OCI-M2 (cell line): Measurements from ENCODE around the gene CTNND2.
"Not testable (repeated sequence)": the region's sequence is repeated elsewhere in the genome, so short reads cannot be mapped to it uniquely, and the experiment has no call there.

Source experiments
- DNase-seq: peaks from one replicate; lab custom pipeline; 2025; ENCODE audit not compliant: unreplicated experiment; lab: John Stamatoyannopoulos, UW

Gene CTNND2

DNA sequence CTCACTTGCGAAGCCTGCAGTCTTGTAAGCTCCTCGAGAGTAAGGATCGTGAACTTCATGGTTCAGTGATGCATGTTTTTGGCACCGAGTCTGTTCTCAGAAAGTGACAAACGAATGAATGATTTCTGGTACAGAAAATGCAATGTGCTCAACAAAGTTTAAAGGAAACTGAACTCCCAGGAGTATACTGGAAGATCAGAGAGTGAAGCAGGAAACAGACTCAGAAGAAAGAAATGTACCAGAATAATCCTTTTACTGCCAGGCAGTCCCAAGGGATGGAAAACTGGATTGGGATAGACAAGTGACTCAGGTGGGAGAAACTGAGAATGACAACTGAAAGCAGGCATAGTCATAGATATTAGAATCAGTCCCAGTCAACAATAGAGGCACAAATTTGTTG, 420.6 kb downstream of the CTNND2 start:
- no peak for DNase-seq

DNA sequence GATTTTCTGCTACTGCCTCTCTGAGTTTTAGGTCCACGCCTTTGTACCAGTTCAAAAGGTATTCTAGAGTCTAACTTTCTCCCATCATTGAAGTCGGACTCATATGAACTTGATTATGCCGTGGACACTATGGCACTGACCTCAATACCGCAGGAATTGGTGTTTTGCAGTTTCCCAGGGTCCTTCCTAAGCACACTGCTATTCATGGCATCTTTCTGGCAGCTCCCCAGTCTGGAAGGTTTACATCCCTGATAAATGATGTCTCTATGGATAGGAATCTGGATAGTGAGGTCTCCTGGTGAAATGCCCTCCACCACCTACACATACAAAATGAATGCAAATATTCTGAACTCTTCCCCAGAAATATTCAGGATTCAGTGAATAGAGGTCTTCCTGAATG, 422.2 kb downstream of the CTNND2 start:
- DNase-seq, result no peak

GRCh38 chr5:11477786-11478185, 426.5 kb downstream of the CTNND2 start:
- DNase-seq, result no peak

DNA sequence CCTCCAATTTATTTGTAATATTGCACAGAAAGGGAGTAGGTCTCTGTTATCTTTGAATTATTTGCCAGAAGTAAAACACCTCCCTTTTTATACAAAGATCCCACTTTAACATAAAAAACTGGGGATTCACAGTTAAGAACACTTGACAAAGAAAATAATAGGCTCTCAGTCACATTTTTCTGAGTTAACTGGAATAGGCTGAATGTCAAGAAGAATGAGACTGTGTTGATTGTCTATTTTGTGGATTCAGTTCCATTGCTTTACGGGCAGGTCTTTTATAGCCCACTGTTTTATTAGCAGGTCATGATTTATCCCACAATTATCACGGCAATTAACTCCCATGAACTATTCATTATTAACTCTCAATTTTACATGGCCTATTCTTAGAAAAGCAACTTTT, 427.4 kb downstream of the CTNND2 start:
- no peak for DNase-seq

GRCh38 chr5:11468334-11469039, 435.8 kb downstream of the CTNND2 start:
- no peak for DNase-seq

DNA sequence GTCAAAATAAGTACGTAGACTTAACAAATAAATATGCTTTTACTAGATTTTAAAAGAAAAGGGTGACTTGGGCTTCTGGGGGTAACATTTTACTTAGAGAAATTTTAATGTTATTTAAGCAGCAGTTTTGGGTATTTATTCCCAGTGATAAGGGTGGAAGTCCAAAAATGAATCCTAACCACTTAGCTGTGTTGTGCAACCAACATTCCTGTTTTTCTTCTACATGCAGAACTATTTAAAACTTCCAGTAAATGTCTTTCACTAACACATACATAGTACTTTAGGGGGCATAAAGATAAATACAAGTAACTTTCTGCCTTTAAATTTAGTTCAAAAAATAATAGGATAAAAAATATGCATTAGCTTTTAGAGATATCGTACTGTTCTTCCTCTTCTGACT, 436.7 kb downstream of the CTNND2 start:
- no peak for DNase-seq

DNA sequence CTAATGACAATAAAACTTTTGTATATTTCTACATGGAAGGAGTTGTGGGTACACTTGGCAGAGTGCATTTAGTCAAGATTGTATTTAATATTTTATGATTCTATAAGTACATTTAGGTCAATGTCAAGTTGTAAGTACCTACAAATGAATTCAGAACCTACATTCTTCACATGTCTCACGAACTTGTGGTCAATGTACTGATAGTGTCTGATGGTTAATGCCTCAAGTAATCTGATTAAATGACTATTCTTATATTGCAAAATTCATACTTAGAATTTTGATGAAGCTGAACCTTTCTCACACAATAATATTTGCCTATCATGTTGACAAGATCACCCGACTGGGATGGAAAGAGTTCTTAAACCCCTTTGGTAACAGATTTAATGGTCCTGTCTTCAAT, 444.5 kb downstream of the CTNND2 start:
- no peak for DNase-seq

DNA sequence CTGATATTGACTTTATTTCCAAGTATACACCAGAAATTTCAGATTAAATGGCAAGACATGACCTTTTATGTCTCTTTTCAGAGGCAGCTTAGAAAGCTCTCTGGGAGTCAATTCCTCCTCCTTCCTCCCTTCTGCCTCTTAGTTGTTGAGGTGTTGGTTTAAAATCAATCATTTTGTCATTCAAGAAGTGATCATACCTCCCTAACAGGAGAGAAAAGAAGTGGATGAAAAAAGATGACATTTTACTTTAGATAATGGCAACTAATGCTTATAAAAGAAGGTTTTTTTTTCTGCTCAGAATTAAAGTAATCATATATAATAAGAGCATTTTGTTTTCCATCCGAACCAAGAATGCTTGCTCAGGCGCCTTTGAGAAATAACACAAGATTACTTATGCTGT, 448.7 kb downstream of the CTNND2 start:
- no peak for DNase-seq

GRCh38 chr5:11452852-11453251, 451.4 kb downstream of the CTNND2 start:
- no peak for DNase-seq

- no peak for DNase-seq
Measured at GRCh38 chr5:11449966-11450365, 454.3 kb downstream of the CTNND2 start.

DNA sequence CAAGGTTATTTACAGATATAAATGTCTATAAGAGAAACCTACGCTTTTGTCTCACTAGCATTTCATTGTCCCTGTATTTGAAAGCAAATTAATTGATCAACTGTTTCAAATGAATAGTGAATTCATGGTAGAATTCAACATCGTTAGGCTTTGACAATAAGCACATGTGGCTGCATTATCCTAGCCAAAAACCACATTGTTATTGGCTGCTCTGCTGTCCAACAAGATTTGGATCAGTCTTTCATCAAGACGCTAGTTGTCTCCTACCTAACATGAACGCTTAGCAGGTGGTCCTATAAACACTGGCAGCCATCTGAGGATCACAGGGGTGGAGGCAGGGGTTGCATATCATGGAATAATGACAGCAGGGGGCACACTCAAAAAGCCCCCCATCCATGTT, 455.0 kb downstream of the CTNND2 start:
- DNase-seq, result no peak

DNA sequence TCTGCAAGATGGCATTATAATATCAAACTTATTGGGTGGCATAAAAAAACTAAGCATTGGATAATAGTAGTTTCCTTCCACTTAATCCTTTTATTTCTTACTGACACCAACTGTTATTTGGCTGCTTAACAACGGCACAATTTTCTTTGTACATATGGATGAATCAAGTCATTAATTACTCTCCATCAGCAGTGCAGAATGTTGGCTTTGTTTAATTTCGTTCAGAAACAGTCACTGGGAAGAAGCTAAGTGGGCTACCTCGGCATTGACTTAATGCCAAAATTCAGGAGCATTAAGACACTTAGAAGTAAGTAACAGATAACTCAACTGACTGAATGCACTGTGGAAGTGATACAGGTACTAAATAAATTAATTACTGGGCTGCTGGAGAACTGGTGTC, 460.4 kb downstream of the CTNND2 start:
- DNase-seq, result no peak

DNA sequence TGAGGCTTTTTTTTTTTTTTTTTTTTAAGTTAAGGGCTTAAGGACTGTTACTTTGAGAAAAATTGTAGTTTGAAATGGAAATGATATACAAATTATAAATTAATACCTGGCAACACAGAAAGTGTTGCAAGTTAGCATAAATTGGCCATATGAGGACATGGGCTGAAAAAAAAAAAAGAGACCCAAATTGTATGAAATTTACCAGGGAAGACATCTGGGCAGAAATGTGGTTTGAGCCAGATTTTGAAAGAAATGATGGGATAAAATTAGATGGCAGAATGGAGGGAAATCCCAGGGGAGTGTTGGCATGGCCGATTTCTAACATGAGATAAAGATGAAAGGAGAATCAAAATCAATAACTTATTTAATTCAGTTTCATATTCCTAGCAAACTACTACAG, 472.1 kb downstream of the CTNND2 start:
- no peak for DNase-seq

GRCh38 chr5:11429254-11429653, 475.0 kb downstream of the CTNND2 start:
- DNase-seq, result no peak

DNA sequence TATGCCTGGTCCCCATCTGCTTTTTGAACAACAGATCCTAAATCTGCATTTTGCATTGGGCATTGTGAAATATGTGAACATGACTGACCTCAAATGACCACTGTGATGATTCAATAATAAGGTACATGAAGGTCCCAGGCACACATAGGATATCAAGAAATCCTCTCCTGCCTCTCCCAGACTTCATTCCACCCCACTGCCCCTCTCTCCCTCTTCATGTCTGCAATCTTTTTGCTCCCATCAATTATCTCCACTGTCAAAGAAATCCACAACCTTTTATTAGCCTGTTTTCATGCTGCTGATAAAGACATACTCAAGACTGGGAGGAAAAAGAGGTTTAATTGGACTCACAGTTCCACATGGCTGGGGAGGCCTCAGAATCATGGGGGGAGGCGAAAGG, 476.7 kb downstream of the CTNND2 start:
- DNase-seq, result no peak

GRCh38 chr5:11426442-11426841, 477.8 kb downstream of the CTNND2 start:
- no peak for DNase-seq

DNA sequence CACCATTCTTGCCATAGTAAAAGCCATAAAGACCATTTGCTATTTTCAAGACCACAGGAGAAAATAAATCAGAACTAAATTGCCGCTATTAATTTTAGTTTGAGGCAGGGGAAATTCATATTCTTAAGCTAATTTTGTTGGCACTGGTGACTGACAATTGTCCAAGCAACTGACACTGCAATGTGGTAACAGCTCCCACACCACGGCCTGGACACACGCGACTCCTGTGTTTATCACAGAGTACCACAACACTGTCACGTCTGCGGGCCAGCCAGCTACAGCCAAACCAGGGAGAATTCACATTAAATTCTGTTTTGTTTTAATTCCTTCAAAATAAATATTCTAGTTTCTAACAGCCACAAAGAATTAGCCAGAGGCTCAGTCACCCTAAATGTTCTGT, 481.9 kb downstream of the CTNND2 start:
- DNase-seq, result no peak

- DNase-seq, result no peak
Measured at GRCh38 chr5:11420969-11421368, 483.3 kb downstream of the CTNND2 start.

GRCh38 chr5:11415751-11416150, 488.5 kb downstream of the CTNND2 start:
- no peak for DNase-seq

GRCh38 chr5:11414732-11415131, 489.5 kb downstream of the CTNND2 start:
- not testable (repeated sequence) for DNase-seq

DNA sequence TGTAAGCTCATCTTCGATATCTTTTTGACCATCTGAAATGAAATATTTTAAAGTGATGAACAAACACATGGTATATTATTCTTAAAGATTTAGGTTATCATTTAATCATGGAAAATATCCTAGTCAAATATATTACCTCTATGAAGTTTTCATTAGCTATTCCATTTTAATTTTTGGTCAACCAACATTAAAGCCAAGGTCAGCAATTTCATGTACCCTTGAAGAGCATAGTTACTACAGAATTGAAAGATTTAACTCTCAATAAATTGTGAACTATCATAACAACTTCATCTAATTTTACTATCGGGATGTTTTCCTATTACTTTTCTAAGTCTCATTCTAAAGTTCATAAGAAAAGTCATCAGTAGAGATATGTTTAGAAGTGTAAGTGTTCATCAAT, 492.6 kb downstream of the CTNND2 start:
- no peak for DNase-seq

- no peak for DNase-seq
Measured at GRCh38 chr5:11407556-11408145, 496.6 kb downstream of the CTNND2 start.

GRCh38 chr5:11400316-11400715, 503.9 kb downstream of the CTNND2 start:
- no peak for DNase-seq
